Gastroesophageal sphincter (tissue), 3 donors: ENCODE results near the gene PTCH2.

ENCODE experiments used
- CTCF ChIP-seq, 4 experiments: fragments of 200-600 bp in 2 of 4; fragments of 450-650 bp in 2 of 4; sonication (generic) in 1 of 4; IDR thresholded peaks; one replicate each; pipeline ENCODE4 v1.5.1; 2017 to 2019; ENCODE audit warnings: antibody characterized with exemption in 4 of 4, mild to moderate bottlenecking in 2 of 4, moderate library complexity in 2 of 4
- POLR2A ChIP-seq, 2 donors: fragments of 450-650 bp; IDR thresholded peaks; one replicate each; pipeline ENCODE4 v1.6.1; 2017; ENCODE audit warnings: antibody characterized with exemption in 2 of 2, mild to moderate bottlenecking in 2 of 2, moderate library complexity in 1 of 2
- POLR2AphosphoS5 ChIP-seq: sonication (generic); formaldehyde crosslinking; IDR thresholded peaks from one replicate; pipeline ENCODE4 v1.6.1; 2017; ENCODE audit warnings: antibody characterized with exemption

- no peak for TF ChIP-seq POLR2AphosphoS5
- TF ChIP-seq POLR2A (IDR thresholded peaks at IDR 0.05) = no peak
- no peak for TF ChIP-seq CTCF (IDR thresholded peaks at IDR 0.05)
Measured at GRCh38 chr1:44803312-44804095, 39.5 kb downstream of the PTCH2 start.
